AG10803 (cell line): ENCODE results near the gene ZRSR2.

Experiments used
- DNase-seq: peaks from one replicate; pipeline ENCODE4 v3.0.0; 2010; ENCODE audit warnings: low read depth
- H3K4me3 ChIP-seq: 2 replicates; pipeline ENCODE4 v1.5.1; 2011; ENCODE audit warnings: mild to moderate bottlenecking, low read length, control low read depth
- CTCF ChIP-seq: conservative IDR thresholded peaks from 2 replicates; pipeline ENCODE4 v1.5.1; 2011; ENCODE audit warnings: mild to moderate bottlenecking, low read length, control low read depth, inconsistent platforms

Gene ZRSR2

GRCh38 chrX:15769300-15769954 lies 20.9 kb upstream of the ZRSR2 start:
- H3K4me3 ChIP-seq, result no peak overlapping the region
- peak; percentile 39 for DNase-seq
- no peak for TF ChIP-seq CTCF

- peak; percentile 2 for DNase-seq
- no peak for TF ChIP-seq CTCF
- H3K4me3 ChIP-seq, result peak overlapping the region; percentile 9; the same call in 1 of the 2 replicates
Observed at GRCh38 chrX:15781961-15782699, 8.2 kb upstream of the ZRSR2 start.

- no peak overlapping the region for H3K4me3 ChIP-seq
- no peak for DNase-seq
- TF ChIP-seq CTCF, result no peak
Observed at GRCh38 chrX:15785176-15785750, 5.0 kb upstream of the ZRSR2 start.

- no peak overlapping the region for H3K4me3 ChIP-seq
- TF ChIP-seq CTCF, result no peak
- DNase-seq, result no peak
Observed at GRCh38 chrX:15786915-15787314, 3.4 kb upstream of the ZRSR2 start.

GRCh38 chrX:15790769-15791290 lies 546 bp downstream of the ZRSR2 start:
- TF ChIP-seq CTCF, result no peak
- peak overlapping the region; percentile 79 for H3K4me3 ChIP-seq
- peak; percentile 0 for DNase-seq

GRCh38 chrX:15797707-15798106 lies 7.4 kb downstream of the ZRSR2 start:
- H3K4me3 ChIP-seq, result no peak overlapping the region
- no peak for DNase-seq
- no peak for TF ChIP-seq CTCF
